MCF 10A (cell line): ENCODE results near the gene NR2F2. TPM values are rescaled to one million over a fixed set of nuclear protein-coding genes. Genes with fewer than 3 reads are reported as not detected.

ENCODE experiments used
- BruUV-seq: library from RNA; stranded (reverse); fragments of 400-500 nt; replicated peaks from 2 replicates; lab custom pipeline; 2021; lab: Mats Ljungman, UMichigan
- CTCF ChIA-PET: fragments of 300-600 bp; sonication (Branson Sonifier 250); formaldehyde crosslinking; extraction: SDS; loops from one replicate; lab custom pipeline; 2021; ENCODE audit warnings: antibody characterized with exemption, inconsistent platforms; lab: Yijun Ruan, JAX
- POLR2A ChIA-PET: fragments of 300-600, 350-650 bp; sonication (Branson Sonifier 250); formaldehyde crosslinking; extraction: SDS; loops from one replicate; lab custom pipeline; 2020; ENCODE audit warnings: antibody characterized with exemption, inconsistent platforms; lab: Yijun Ruan, JAX
- DNase-seq: peaks from one replicate; pipeline ENCODE4 v3.0.0-alpha.2; 2018; ENCODE audit not compliant: unreplicated experiment
- H3K27ac Mint-ChIP-seq: one replicate; pipeline ENCODE4 v1.8.0; 2022; ENCODE audit warnings: mild to moderate bottlenecking, low read depth, mixed read lengths; ENCODE audit not compliant: unreplicated experiment
- H3K27me3 Mint-ChIP-seq: one replicate; pipeline ENCODE4 v1.8.0; 2022; ENCODE audit warnings: mixed read lengths; ENCODE audit not compliant: insufficient read depth, unreplicated experiment
- H3K36me3 Mint-ChIP-seq: one replicate; pipeline ENCODE4 v1.8.0; 2022; ENCODE audit warnings: mild to moderate bottlenecking, moderate library complexity, mixed read lengths; ENCODE audit not compliant: insufficient read depth, unreplicated experiment
- H3K4me1 Mint-ChIP-seq: one replicate; pipeline ENCODE4 v1.8.0; 2022; ENCODE audit warnings: mixed read lengths; ENCODE audit not compliant: insufficient read depth, unreplicated experiment
- H3K4me3 Mint-ChIP-seq: one replicate; pipeline ENCODE4 v1.8.0; 2022; ENCODE audit warnings: mild to moderate bottlenecking, moderate library complexity, mixed read lengths; ENCODE audit not compliant: unreplicated experiment
- H3K9me3 Mint-ChIP-seq: one replicate; pipeline ENCODE4 v1.8.0; 2022; ENCODE audit warnings: mixed read lengths; ENCODE audit not compliant: unreplicated experiment
- intact Hi-C: fragments of 100-400 bp; cut with micrococcal nuclease; formaldehyde crosslinking; loops from 2 replicates; pipeline ENCODE4 v1.14.1; 2022
- total RNA-seq: library from RNA; stranded (reverse); gene quantifications from 2 replicates; pipeline ENCODE4 v1.2.3, GENCODE V29; 2022
- TF ChIP-seq, protein P1 (sequence below): fragments of 200-600 bp; IDR thresholded peaks from one replicate; pipeline ENCODE4 v1.8.0; 2022; ENCODE audit warnings: antibody characterized with exemption, mild to moderate bottlenecking; ENCODE audit not compliant: unreplicated experiment

The NR2F2 gene
- total RNA-seq, 1 experiment from 2014 or later: 10.9 TPM

- ChIA-PET CTCF (no interaction called here), POLR2A (interaction anchor here (0.7 kb wide), 1 partner anchor 243 kb away, joined by 3 read pairs; no protein-coding TSS in a partner anchor)
- TF ChIP-seq, protein P1, sequence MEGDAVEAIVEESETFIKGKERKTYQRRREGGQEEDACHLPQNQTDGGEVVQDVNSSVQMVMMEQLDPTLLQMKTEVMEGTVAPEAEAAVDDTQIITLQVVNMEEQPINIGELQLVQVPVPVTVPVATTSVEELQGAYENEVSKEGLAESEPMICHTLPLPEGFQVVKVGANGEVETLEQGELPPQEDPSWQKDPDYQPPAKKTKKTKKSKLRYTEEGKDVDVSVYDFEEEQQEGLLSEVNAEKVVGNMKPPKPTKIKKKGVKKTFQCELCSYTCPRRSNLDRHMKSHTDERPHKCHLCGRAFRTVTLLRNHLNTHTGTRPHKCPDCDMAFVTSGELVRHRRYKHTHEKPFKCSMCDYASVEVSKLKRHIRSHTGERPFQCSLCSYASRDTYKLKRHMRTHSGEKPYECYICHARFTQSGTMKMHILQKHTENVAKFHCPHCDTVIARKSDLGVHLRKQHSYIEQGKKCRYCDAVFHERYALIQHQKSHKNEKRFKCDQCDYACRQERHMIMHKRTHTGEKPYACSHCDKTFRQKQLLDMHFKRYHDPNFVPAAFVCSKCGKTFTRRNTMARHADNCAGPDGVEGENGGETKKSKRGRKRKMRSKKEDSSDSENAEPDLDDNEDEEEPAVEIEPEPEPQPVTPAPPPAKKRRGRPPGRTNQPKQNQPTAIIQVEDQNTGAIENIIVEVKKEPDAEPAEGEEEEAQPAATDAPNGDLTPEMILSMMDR: no peak
- H3K36me3 Mint-ChIP-seq: no peaks in the 10 kb centered on the region
- no TSS peak for BruUV-seq
- DNase-seq: no peak
- H3K9me3 Mint-ChIP-seq: no peaks in the 10 kb centered on the region
- peaks cover 15% of the 10 kb centered on the region for H3K4me1 Mint-ChIP-seq
- no peak overlapping the region for H3K4me3 Mint-ChIP-seq
- H3K27ac Mint-ChIP-seq: no peak overlapping the region
- no peaks in the 10 kb centered on the region for H3K27me3 Mint-ChIP-seq
- intact Hi-C loops: no loop called here
Measured at GRCh38 chr15:96314518-96314917, 16.0 kb upstream of the NR2F2 start.

- Mint-ChIP-seq H3K4me1 (peaks cover 15% of the 10 kb centered on the region), H3K27ac (no peak overlapping the region), H3K9me3 (no peaks in the 10 kb centered on the region), H3K36me3 (no peaks in the 10 kb centered on the region), H3K4me3 (no peak overlapping the region), H3K27me3 (no peaks in the 10 kb centered on the region)
- TF ChIP-seq, protein P1: no peak
- ChIA-PET POLR2A (no interaction called here), CTCF (interaction anchor here (0.7 kb wide), 1 partner anchor 387 kb away, joined by 4 read pairs; no protein-coding TSS in a partner anchor)
- DNase-seq: no peak
- intact Hi-C loops: no loop called here
- no TSS peak for BruUV-seq
Measured at GRCh38 chr15:96314963-96315362, 15.5 kb upstream of the NR2F2 start.

DNA sequence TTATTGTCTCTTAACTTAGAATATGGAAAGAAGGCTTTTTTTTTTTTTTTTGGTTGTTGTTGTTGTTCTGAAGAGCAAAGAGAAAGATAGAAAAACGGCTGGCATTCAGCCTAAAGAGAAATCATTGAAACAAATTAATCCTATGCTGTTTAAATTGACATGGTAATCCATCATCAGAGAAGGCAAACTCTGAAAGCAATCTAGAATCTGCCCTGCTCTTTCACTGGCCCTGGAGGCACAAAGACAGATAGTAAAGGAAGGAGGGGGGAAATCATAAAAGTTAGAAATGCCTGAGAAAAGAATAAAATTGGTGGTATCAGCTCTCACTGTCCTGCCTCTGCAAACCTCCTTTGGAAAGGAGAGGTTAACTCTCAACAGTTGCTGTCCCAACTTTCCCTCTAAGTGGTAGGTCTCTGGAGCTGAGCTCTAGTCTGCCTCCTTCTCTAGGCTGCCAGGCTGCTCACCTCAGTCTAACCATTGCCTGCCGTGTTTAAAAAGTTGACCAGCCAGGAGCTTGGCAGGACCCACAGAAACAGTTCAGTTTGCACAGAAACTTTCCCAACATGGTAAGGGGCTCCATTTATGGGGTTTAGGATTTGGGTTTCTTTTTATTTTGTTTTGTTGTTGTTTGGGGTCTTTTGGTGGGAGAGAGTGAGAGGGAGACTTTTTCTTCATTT lies 13.4 kb upstream of the NR2F2 start:
- Mint-ChIP-seq H3K27ac (no peak overlapping the region), H3K27me3 (no peaks in the 10 kb centered on the region), H3K4me1 (peaks cover 12% of the 10 kb centered on the region), H3K4me3 (no peak overlapping the region), H3K9me3 (no peaks in the 10 kb centered on the region), H3K36me3 (no peaks in the 10 kb centered on the region)
- BruUV-seq: no TSS peak
- ChIA-PET POLR2A (interaction anchor here (0.9 kb wide), 1 partner anchor 9 kb away, joined by 3 read pairs; no protein-coding TSS in a partner anchor), CTCF (interaction anchor here (0.7 to 1.2 kb wide), 2 partner anchors 10 to 198 kb away, joined by 3 to 4 read pairs; no protein-coding TSS in a partner anchor)
- DNase-seq: no peak
- TF ChIP-seq, protein P1: no peak
- intact Hi-C loops: no loop called here

- H3K27ac Mint-ChIP-seq: no peak overlapping the region
- H3K27me3 Mint-ChIP-seq: no peaks in the 10 kb centered on the region
- peaks cover 4% of the 10 kb centered on the region for H3K4me1 Mint-ChIP-seq
- TF ChIP-seq, protein P1: no peak
- ChIA-PET POLR2A (interaction anchor here (0.7 to 1.4 kb wide), 4 partner anchors 12 to 75 kb away, joined by 3 read pairs; no protein-coding TSS in a partner anchor), CTCF (interaction anchor here (0.8 to 1.2 kb wide), 3 partner anchors 51 to 1295 kb away, joined by 4 to 5 read pairs (median 5); no protein-coding TSS in a partner anchor)
- no TSS peak for BruUV-seq
- no peak overlapping the region for H3K4me3 Mint-ChIP-seq
- intact Hi-C loops: loop anchor here (10.0 kb wide), 1 partner anchor 195 kb away; no protein-coding TSS in a partner anchor
- H3K36me3 Mint-ChIP-seq: no peaks in the 10 kb centered on the region
- DNase-seq: no peak
- no peaks in the 10 kb centered on the region for H3K9me3 Mint-ChIP-seq
Measured at GRCh38 chr15:96320107-96320506, 10.4 kb upstream of the NR2F2 start.
